ENCODE results near the gene AGAP1.

DNA sequence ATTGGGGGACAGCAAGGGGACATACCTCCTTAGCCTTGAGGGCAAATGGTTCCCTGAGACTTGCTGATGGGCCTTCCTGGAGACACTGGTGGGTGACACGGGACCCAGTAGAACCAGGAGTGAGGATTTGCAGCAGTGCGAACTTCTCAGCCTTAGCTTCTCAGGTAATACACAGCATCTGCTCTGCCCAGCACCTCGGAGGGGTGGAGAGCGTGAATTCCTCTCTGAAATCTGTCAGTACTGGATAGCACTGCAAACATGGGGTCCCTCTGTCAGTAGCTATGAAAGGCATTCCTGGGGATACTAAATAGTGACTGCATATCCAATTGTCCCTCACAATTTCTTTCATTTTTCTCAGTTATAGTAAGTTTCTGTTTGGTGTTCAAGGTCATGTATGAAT lies 522.7 kb downstream of the AGAP1 start:
- no peak for TF ChIP-seq POLR2AphosphoS5 (IDR thresholded peaks at IDR 0.05; ENCODE audit: low read depth, low read length)
- no peak for TF ChIP-seq POLR2A (IDR thresholded peaks at IDR 0.05; ENCODE audit: low read depth, low read length)
- TF ChIP-seq TAF1 (IDR thresholded peaks at IDR 0.05; ENCODE audit: borderline replicate concordance, low read depth, low read length) = no peak

All from GM12892 (cell line).